T47D (cell line): ENCODE data around the gene TERT.
A peak's percentile ranks its signal among the peaks of the same experiment; 100 is the strongest.

ENCODE experiments used
- DNase-seq, 2 experiments: peaks; one replicate each; pipeline versions ENCODE4 v3.0.0 to v3.0.0-alpha.2; 2011 to 2012; ENCODE audit warnings: low read depth in 1 of 2, low spot score in 1 of 2
- JUND ChIP-seq: IDR thresholded peaks from 2 replicates; pipeline ENCODE4 v1.6.1; 2012; ENCODE audit warnings: low read depth
- in situ Hi-C: cut with HindIII; loops from 2 replicates; pipeline ENCODE4 v1.10.0; 2016; ENCODE audit warnings: low sequenced_read_pairs, low pct_unique_long_range_greater_than_20kb

The TERT gene

GRCh38 chr5:1325870-1326531 lies 31.1 kb upstream of the TERT start:
- peak; percentile 97 to 100 for DNase-seq
- in situ Hi-C loops: no loop called here
- TF ChIP-seq JUND: no peak

- TF ChIP-seq JUND: no peak
- DNase-seq: no peak
- in situ Hi-C loops: no loop called here
Measured at GRCh38 chr5:1325191-1325741, 30.4 kb upstream of the TERT start.

- TF ChIP-seq JUND: no peak
- in situ Hi-C loops: no loop called here
- no peak for DNase-seq
Measured at GRCh38 chr5:1324719-1325190, 29.9 kb upstream of the TERT start.

- no peak for DNase-seq
- no peak for TF ChIP-seq JUND
- in situ Hi-C loops: no loop called here
Measured at GRCh38 chr5:1324301-1324700, 29.4 kb upstream of the TERT start.

GRCh38 chr5:1323803-1324173 lies 28.9 kb upstream of the TERT start:
- TF ChIP-seq JUND: no peak
- no peak for DNase-seq
- in situ Hi-C loops: no loop called here

GRCh38 chr5:1322955-1323802 lies 28.3 kb upstream of the TERT start:
- no peak for TF ChIP-seq JUND
- in situ Hi-C loops: no loop called here
- no peak for DNase-seq

- TF ChIP-seq JUND: no peak
- in situ Hi-C loops: no loop called here
- DNase-seq: no peak
Measured at GRCh38 chr5:1322036-1322900, 27.4 kb upstream of the TERT start.

- in situ Hi-C loops: no loop called here
- DNase-seq: no peak
- TF ChIP-seq JUND: no peak
Measured at GRCh38 chr5:1321576-1321975, 26.7 kb upstream of the TERT start.

GRCh38 chr5:1320436-1321344 lies 25.8 kb upstream of the TERT start:
- TF ChIP-seq JUND: no peak
- DNase-seq: no peak
- in situ Hi-C loops: no loop called here

- in situ Hi-C loops: loop anchor here (10.0 kb wide), 1 partner anchor 75 kb away; no protein-coding TSS in a partner anchor
Measured at GRCh38 chr5:1319436-1320256, 24.8 kb upstream of the TERT start.

GRCh38 chr5:1318659-1319251 lies 23.9 kb upstream of the TERT start:
- DNase-seq: no peak
- in situ Hi-C loops: loop anchor here (10.0 kb wide), 1 partner anchor 74 kb away; no protein-coding TSS in a partner anchor
- TF ChIP-seq JUND: no peak

More at GRCh38 chr5:1319436-1320256, 24.8 kb upstream of the TERT start:
- no peak for TF ChIP-seq JUND
- DNase-seq: no peak
